Ovary (tissue), 3 donors: ENCODE data around the gene SDK1.

Experiments
- POLR2A ChIP-seq: fragments of 450-650 bp; IDR thresholded peaks from one replicate; pipeline ENCODE4 v1.6.1; 2017; ENCODE audit warnings: antibody characterized with exemption, mild to moderate bottlenecking, moderate library complexity
- TF ChIP-seq, protein P1 (sequence below), 3 donors: fragments of 450-650 bp in 2 of 3; fragments of 200-600 bp in 1 of 3; IDR thresholded peaks; one replicate each; pipeline versions ENCODE4 v1.5.1 to v1.8.0; 2016 to 2022; ENCODE audit warnings: antibody characterized with exemption in 3 of 3, mild to moderate bottlenecking in 1 of 3
- donor health status: DM: no; HTN: no; CAD: no.

- TF ChIP-seq, protein P1, sequence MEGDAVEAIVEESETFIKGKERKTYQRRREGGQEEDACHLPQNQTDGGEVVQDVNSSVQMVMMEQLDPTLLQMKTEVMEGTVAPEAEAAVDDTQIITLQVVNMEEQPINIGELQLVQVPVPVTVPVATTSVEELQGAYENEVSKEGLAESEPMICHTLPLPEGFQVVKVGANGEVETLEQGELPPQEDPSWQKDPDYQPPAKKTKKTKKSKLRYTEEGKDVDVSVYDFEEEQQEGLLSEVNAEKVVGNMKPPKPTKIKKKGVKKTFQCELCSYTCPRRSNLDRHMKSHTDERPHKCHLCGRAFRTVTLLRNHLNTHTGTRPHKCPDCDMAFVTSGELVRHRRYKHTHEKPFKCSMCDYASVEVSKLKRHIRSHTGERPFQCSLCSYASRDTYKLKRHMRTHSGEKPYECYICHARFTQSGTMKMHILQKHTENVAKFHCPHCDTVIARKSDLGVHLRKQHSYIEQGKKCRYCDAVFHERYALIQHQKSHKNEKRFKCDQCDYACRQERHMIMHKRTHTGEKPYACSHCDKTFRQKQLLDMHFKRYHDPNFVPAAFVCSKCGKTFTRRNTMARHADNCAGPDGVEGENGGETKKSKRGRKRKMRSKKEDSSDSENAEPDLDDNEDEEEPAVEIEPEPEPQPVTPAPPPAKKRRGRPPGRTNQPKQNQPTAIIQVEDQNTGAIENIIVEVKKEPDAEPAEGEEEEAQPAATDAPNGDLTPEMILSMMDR (IDR thresholded peaks at IDR 0.05) = no peak
- no peak for TF ChIP-seq POLR2A
Measured at GRCh38 chr7:4020086-4020485, 719.0 kb downstream of the SDK1 start.
